Measurements from ENCODE around the gene ARHGEF11.

The ARHGEF11 gene

GRCh38 chr1:156906206-156906906 lies 139.2 kb downstream of the ARHGEF11 start:
- DNase-seq: no peak

GRCh38 chr1:156905651-156906050 lies 139.9 kb downstream of the ARHGEF11 start:
- DNase-seq: no peak

- no peak for DNase-seq
Measured at GRCh38 chr1:156905176-156905575, 140.4 kb downstream of the ARHGEF11 start.

GRCh38 chr1:156904187-156904959 lies 141.2 kb downstream of the ARHGEF11 start:
- no peak for DNase-seq

GRCh38 chr1:156903328-156904091 lies 142.0 kb downstream of the ARHGEF11 start:
- DNase-seq: no peak

GRCh38 chr1:156901966-156902915 lies 143.3 kb downstream of the ARHGEF11 start:
- no peak for DNase-seq

- no peak for DNase-seq
Measured at GRCh38 chr1:156901590-156901900, 144.0 kb downstream of the ARHGEF11 start.

GRCh38 chr1:156900896-156901589 lies 144.5 kb downstream of the ARHGEF11 start:
- DNase-seq: no peak

- DNase-seq: no peak
Measured at GRCh38 chr1:156899956-156900718, 145.4 kb downstream of the ARHGEF11 start.

- no peak for DNase-seq
Measured at GRCh38 chr1:156898971-156899664, 146.4 kb downstream of the ARHGEF11 start.

- no peak for DNase-seq
Measured at GRCh38 chr1:156898161-156898566, 147.4 kb downstream of the ARHGEF11 start.

- DNase-seq: no peak
Measured at GRCh38 chr1:156897078-156897825, 148.3 kb downstream of the ARHGEF11 start.

- DNase-seq: no peak
Measured at GRCh38 chr1:156896490-156897033, 149.0 kb downstream of the ARHGEF11 start.

- no peak for DNase-seq
Measured at GRCh38 chr1:156895927-156896326, 149.6 kb downstream of the ARHGEF11 start.

GRCh38 chr1:156895455-156895812 lies 150.1 kb downstream of the ARHGEF11 start:
- no peak for DNase-seq

GRCh38 chr1:156894711-156895454 lies 150.7 kb downstream of the ARHGEF11 start:
- DNase-seq: no peak

GRCh38 chr1:156894001-156894400 lies 151.5 kb downstream of the ARHGEF11 start:
- DNase-seq: no peak

GRCh38 chr1:156893048-156893953 lies 152.2 kb downstream of the ARHGEF11 start, which contains the start of gene PEAR1:
Gene PEAR1 (plus strand): TSS chr1:156893718. CDS start chr1:156903927, 10,209 bp downstream.
- DNase-seq: no peak

Measured in GOT3 (cell line).